HEK293 (cell line): ENCODE data around the gene CCNB1IP1.

Experiments
- CTCF ChIP-seq: fragments of 450-650 bp; formaldehyde crosslinking; IDR thresholded peaks from 2 replicates; pipeline ENCODE4 v1.5.1; 2016; ENCODE audit warnings: missing biosample characterization, missing genetic modification characterization
- ZNF114 ChIP-seq: fragments of 450-650 bp; formaldehyde crosslinking; IDR thresholded peaks from 2 replicates; pipeline ENCODE4 v1.5.0; 2017; ENCODE audit warnings: missing biosample characterization, missing genetic modification characterization
- ZNF48 ChIP-seq: fragments of 450-650 bp; formaldehyde crosslinking; IDR thresholded peaks from 2 replicates; pipeline ENCODE4 v1.5.1; 2016; ENCODE audit warnings: missing biosample characterization, missing genetic modification characterization
- ZNF837 ChIP-seq: fragments of 450-650 bp; formaldehyde crosslinking; IDR thresholded peaks from 2 replicates; pipeline ENCODE4 v1.5.1; 2016; ENCODE audit warnings: missing biosample characterization, missing genetic modification characterization
- TF ChIP-seq, protein P1 (sequence below): fragments of 450-650 bp; formaldehyde crosslinking; IDR thresholded peaks from 2 replicates; pipeline ENCODE4 v1.5.1; 2016; ENCODE audit warnings: missing biosample characterization, missing genetic modification characterization, low read depth

- no peak for TF ChIP-seq CTCF (tag by site-specific recombination)
- no peak for TF ChIP-seq ZNF48
- TF ChIP-seq ZNF837, result no peak
- no peak for TF ChIP-seq ZNF114
- TF ChIP-seq, protein P1, sequence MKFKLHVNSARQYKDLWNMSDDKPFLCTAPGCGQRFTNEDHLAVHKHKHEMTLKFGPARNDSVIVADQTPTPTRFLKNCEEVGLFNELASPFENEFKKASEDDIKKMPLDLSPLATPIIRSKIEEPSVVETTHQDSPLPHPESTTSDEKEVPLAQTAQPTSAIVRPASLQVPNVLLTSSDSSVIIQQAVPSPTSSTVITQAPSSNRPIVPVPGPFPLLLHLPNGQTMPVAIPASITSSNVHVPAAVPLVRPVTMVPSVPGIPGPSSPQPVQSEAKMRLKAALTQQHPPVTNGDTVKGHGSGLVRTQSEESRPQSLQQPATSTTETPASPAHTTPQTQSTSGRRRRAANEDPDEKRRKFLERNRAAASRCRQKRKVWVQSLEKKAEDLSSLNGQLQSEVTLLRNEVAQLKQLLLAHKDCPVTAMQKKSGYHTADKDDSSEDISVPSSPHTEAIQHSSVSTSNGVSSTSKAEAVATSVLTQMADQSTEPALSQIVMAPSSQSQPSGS, result no peak
Observed at GRCh38 chr14:20274062-20274461, 59.0 kb downstream of the CCNB1IP1 start.
